Ishikawa (cell line): ENCODE results near the gene DCDC2.

Experiments
- CEBPB ChIP-seq: IDR thresholded peaks from 2 replicates; pipeline ENCODE4 v1.6.1; 2012
- CREB1 ChIP-seq: IDR thresholded peaks from 2 replicates; pipeline ENCODE4 v1.6.1; 2012; ENCODE audit warnings: low read depth
- FOXM1 ChIP-seq: IDR thresholded peaks from 2 replicates; pipeline ENCODE4 v1.6.1; 2012; ENCODE audit warnings: low read depth, borderline replicate concordance
- MAX ChIP-seq: IDR thresholded peaks from 2 replicates; pipeline ENCODE4 v1.6.1; 2012
- RAD21 ChIP-seq: IDR thresholded peaks from 2 replicates; pipeline ENCODE4 v1.6.1; 2012; ENCODE audit warnings: low read depth
- REST ChIP-seq: IDR thresholded peaks from 2 replicates; pipeline ENCODE4 v1.6.1; 2012; ENCODE audit warnings: low read depth, mild to moderate bottlenecking
- TAF1 ChIP-seq: IDR thresholded peaks from 2 replicates; pipeline ENCODE4 v1.6.1; 2012; ENCODE audit warnings: low read depth, mild to moderate bottlenecking
- USF1 ChIP-seq: IDR thresholded peaks from 2 replicates; pipeline ENCODE4 v1.6.1; 2012
- YY1 ChIP-seq: IDR thresholded peaks from 2 replicates; pipeline ENCODE4 v1.6.1; 2012; ENCODE audit warnings: low read depth

GRCh38 chr6:24325978-24326377, 31.9 kb downstream of the DCDC2 start:
- TF ChIP-seq REST (no peak), USF1 (no peak), TAF1 (no peak), RAD21 (no peak), FOXM1 (no peak), MAX (no peak), YY1 (no peak), CREB1 (no peak), CEBPB (no peak)
